HL-60 (cell line): Measurements from ENCODE around the gene PEX5.

Source experiments
- DNase-seq, 2 experiments: peaks; one replicate each; pipeline ENCODE4 v3.0.0-alpha.2; 2010 to 2020; ENCODE audit warnings: low read depth in 1 of 2, low spot score in 1 of 2
- H3K27ac ChIP-seq: fragments of 250-450 bp; sonication (Bioruptor Pico); replicated peaks from 2 replicates; pipeline ENCODE4 v1.5.1; 2020; ENCODE audit warnings: mild to moderate bottlenecking, moderate library complexity
- H3K27me3 ChIP-seq: fragments of 250-450 bp; sonication (Bioruptor Pico); 2 replicates; pipeline ENCODE4 v1.5.1; 2021; ENCODE audit warnings: mild to moderate bottlenecking, moderate library complexity; ENCODE audit not compliant: insufficient read depth, poor library complexity, severe bottlenecking
- H3K4me3 ChIP-seq: replicated peaks from 2 replicates; pipeline ENCODE4 v1.5.1; 2011; ENCODE audit warnings: mild to moderate bottlenecking, control low read depth, low read length; ENCODE audit not compliant: insufficient read depth
- GABPA ChIP-seq: IDR thresholded peaks from 2 replicates; pipeline ENCODE4 v1.6.1; 2012; ENCODE audit warnings: low read depth
- POLR2AphosphoS5 ChIP-seq: IDR thresholded peaks from 2 replicates; pipeline ENCODE4 v1.6.1; 2012; ENCODE audit warnings: low read depth
- REST ChIP-seq: IDR thresholded peaks from 2 replicates; pipeline ENCODE4 v1.6.1; 2012; ENCODE audit warnings: low read depth; ENCODE audit not compliant: insufficient replicate concordance
- SPI1 ChIP-seq: IDR thresholded peaks from 2 replicates; pipeline ENCODE4 v1.6.1; 2012; ENCODE audit warnings: low read depth, mild to moderate bottlenecking, borderline replicate concordance
- TF ChIP-seq, protein P1 (sequence below): IDR thresholded peaks from one replicate; pipeline ENCODE4 v1.5.1; 2011; ENCODE audit warnings: low read length, control low read depth, inconsistent platforms; ENCODE audit not compliant: insufficient read depth

PEX5 gene

DNA sequence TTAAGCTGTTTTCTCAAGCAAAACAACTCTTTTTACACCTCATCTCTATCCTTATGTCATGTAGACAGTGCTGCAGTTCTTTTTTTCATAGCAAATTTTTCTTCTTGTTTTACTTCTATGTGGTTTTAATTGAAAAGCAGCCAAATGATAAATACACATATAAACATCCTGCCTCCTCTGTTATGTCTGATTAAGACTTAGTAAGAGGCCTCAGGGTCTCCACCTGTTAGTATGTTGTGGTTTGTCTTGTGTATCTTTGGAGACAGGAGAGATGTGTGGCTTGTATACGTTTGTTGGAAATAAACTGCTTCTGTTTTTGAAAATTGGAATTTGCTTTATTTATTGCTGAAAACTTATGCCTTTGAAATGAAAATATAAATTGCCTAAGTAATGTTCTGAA lies 32.0 kb downstream of the PEX5 start:
- DNase-seq: no peak
- TF ChIP-seq REST (no peak), POLR2AphosphoS5 (no peak), GABPA (no peak), SPI1 (no peak)
- TF ChIP-seq, protein P1, sequence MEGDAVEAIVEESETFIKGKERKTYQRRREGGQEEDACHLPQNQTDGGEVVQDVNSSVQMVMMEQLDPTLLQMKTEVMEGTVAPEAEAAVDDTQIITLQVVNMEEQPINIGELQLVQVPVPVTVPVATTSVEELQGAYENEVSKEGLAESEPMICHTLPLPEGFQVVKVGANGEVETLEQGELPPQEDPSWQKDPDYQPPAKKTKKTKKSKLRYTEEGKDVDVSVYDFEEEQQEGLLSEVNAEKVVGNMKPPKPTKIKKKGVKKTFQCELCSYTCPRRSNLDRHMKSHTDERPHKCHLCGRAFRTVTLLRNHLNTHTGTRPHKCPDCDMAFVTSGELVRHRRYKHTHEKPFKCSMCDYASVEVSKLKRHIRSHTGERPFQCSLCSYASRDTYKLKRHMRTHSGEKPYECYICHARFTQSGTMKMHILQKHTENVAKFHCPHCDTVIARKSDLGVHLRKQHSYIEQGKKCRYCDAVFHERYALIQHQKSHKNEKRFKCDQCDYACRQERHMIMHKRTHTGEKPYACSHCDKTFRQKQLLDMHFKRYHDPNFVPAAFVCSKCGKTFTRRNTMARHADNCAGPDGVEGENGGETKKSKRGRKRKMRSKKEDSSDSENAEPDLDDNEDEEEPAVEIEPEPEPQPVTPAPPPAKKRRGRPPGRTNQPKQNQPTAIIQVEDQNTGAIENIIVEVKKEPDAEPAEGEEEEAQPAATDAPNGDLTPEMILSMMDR: no peak
- Histone ChIP-seq H3K27ac (no peak overlapping the region), H3K27me3 (no peaks in the 10 kb centered on the region), H3K4me3 (no peak overlapping the region)

DNA sequence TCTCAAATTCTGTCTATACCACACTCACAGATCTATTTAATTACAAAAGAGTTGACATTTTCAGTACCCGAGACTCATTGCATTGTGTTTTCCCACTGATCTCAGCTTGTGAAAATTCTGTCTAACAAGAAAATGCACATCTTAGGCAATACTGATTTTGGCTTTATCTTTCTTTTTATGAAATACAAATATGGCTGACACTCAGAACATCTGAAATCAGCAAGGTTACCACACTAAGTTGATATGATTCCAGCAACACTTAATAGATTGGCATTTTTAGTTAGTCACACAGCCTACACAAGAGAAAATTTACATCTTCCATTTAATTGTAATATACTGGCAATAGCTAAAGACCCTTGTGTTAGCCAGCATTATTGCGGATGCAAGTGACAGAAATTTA lies 40.3 kb downstream of the PEX5 start:
- no peak overlapping the region for H3K27ac ChIP-seq
- peaks cover 3% of the 10 kb centered on the region for H3K27me3 ChIP-seq
- TF ChIP-seq SPI1: no peak
- no peak for TF ChIP-seq GABPA
- TF ChIP-seq REST: no peak
- no peak for TF ChIP-seq POLR2AphosphoS5
- TF ChIP-seq, protein P1: no peak
- DNase-seq: no peak
- H3K4me3 ChIP-seq: no peak overlapping the region

DNA sequence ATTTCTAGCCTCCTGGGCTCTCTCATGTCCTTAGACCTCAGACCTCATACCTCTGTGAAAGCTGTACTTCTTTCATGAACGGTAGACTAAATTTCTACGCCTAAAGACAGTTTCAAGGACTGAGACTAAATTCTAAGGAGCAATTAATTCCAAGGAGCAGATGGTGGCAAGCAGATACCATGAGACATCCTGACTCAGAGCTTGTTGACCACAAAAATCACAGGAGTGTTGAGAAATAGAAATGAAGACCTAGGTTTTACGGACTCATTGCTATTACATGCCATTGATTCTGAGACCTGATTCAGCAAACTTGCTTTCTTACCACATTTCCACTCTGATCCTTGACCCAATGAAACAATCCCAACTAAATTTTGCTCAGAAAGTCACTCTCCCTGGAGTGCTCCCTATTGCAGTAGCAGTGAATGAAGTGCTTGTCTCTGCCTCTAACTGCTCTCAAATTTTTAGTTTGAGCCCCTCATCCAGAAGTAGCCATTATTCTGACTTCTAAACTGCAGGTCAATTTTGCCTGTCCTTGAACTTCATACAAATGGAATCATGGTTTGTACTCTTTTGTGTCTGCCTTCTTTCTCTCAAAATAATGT lies 52.0 kb downstream of the PEX5 start:
- no peak overlapping the region for H3K4me3 ChIP-seq
- DNase-seq: no peak
- H3K27ac ChIP-seq: no peak overlapping the region
- TF ChIP-seq SPI1: no peak
- TF ChIP-seq REST: no peak
- TF ChIP-seq GABPA: no peak
- no peak for TF ChIP-seq POLR2AphosphoS5
- TF ChIP-seq, protein P1: no peak
- peaks cover 2% of the 10 kb centered on the region for H3K27me3 ChIP-seq
